Osteoblast (primary cell): ENCODE results near the gene FGFRL1. TPM values are rescaled to one million over a fixed set of nuclear protein-coding genes. Genes with fewer than 3 reads are reported as not detected.

Source experiments
- DNase-seq: peaks from one replicate; pipeline ENCODE4 v3.0.0; 2011; ENCODE audit warnings: low spot score, mixed read lengths; ENCODE audit not compliant: insufficient read length; ENCODE audit errors: missing footprints
- H2AFZ ChIP-seq: 2 replicates; pipeline ENCODE4 v1.6.0; 2011; ENCODE audit warnings: mild to moderate bottlenecking, low read length
- H3K27ac ChIP-seq: 2 replicates; pipeline ENCODE4 v1.5.1; 2011; ENCODE audit warnings: mild to moderate bottlenecking, low read depth, low read length, moderate library complexity
- H3K27me3 ChIP-seq: 2 replicates; pipeline ENCODE4 v1.6.0; 2012; ENCODE audit warnings: mild to moderate bottlenecking, control low read depth, inconsistent platforms, low read length, moderate library complexity; ENCODE audit not compliant: insufficient read depth
- H3K36me3 ChIP-seq: 2 replicates; pipeline ENCODE4 v1.5.1; 2011; ENCODE audit warnings: mild to moderate bottlenecking, low read length, control low read depth, moderate library complexity; ENCODE audit not compliant: insufficient read depth
- H3K4me1 ChIP-seq: 2 replicates; pipeline ENCODE4 v1.5.1; 2011; ENCODE audit warnings: mild to moderate bottlenecking, low read length, control low read depth, moderate library complexity; ENCODE audit not compliant: insufficient read depth
- H3K4me2 ChIP-seq: 2 replicates; pipeline ENCODE4 v1.6.0; 2011; ENCODE audit warnings: mild to moderate bottlenecking, low read length; ENCODE audit not compliant: insufficient read depth
- H3K4me3 ChIP-seq: fragments of 200-600 bp; sonication (generic); 3 replicates; pipeline ENCODE4 v1.5.1; 2012; ENCODE audit warnings: mild to moderate bottlenecking, low read length, inconsistent platforms; ENCODE audit not compliant: insufficient read depth
- H3K79me2 ChIP-seq: 2 replicates; pipeline ENCODE4 v1.6.0; 2012; ENCODE audit warnings: mild to moderate bottlenecking, low read length, control low read depth, inconsistent platforms; ENCODE audit not compliant: insufficient read depth
- H3K9me3 ChIP-seq: 2 replicates; pipeline ENCODE4 v1.5.1; 2011; ENCODE audit warnings: low read depth, low read length, control low read depth
- H4K20me1 ChIP-seq: 2 replicates; pipeline ENCODE4 v1.6.0; 2012; ENCODE audit warnings: mild to moderate bottlenecking, low read length, control low read depth; ENCODE audit not compliant: insufficient read depth
- total RNA-seq: library from RNA; depleted of rRNA; stranded (reverse); fragments of >200 nt; gene quantifications from 2 replicates; pipeline ENCODE4 v1.2.3, GENCODE V29; 2012
- TF ChIP-seq, protein P1 (sequence below): IDR thresholded peaks from 2 replicates; pipeline ENCODE4 v1.5.1; 2011; ENCODE audit warnings: mild to moderate bottlenecking, low read depth, low read length, moderate library complexity; ENCODE audit errors: extremely low read depth

The FGFRL1 gene
- total RNA-seq, 1 donor, result 30.8 TPM

DNA sequence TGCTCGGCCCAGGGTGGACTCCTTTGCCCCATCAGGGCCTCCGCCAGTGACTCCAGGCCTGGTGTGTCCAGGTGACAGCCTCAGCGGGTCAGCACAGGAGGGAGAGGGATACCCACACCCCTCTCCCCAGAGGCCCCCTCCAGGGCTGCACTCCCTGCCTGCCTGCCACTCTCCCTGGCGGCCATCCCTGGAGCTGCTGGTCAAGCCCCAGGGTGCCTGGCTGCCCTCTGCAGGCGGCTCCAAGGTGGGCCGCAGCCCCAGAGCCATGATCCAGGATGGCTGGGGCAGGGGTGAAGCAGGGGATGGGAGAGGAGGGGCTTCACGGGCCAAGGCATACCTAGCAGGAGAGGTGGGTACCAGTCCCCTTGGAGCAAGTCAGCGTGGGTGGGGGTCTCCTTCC lies 3.8 kb downstream of the FGFRL1 start:
- H3K9me3 ChIP-seq, result no peaks in the 10 kb centered on the region
- no peak overlapping the region for H3K27ac ChIP-seq
- no peak overlapping the region for H3K4me3 ChIP-seq
- no peak overlapping the region for H2AFZ ChIP-seq
- peaks cover 9% of the 10 kb centered on the region for H3K4me1 ChIP-seq
- peaks cover 26% of the 10 kb centered on the region for H4K20me1 ChIP-seq
- DNase-seq, result no peak
- H3K27me3 ChIP-seq, result no peaks in the 10 kb centered on the region
- no peak overlapping the region for H3K4me2 ChIP-seq
- H3K36me3 ChIP-seq, result peaks cover 3% of the 10 kb centered on the region
- H3K79me2 ChIP-seq, result no peaks in the 10 kb centered on the region
- TF ChIP-seq, protein P1, sequence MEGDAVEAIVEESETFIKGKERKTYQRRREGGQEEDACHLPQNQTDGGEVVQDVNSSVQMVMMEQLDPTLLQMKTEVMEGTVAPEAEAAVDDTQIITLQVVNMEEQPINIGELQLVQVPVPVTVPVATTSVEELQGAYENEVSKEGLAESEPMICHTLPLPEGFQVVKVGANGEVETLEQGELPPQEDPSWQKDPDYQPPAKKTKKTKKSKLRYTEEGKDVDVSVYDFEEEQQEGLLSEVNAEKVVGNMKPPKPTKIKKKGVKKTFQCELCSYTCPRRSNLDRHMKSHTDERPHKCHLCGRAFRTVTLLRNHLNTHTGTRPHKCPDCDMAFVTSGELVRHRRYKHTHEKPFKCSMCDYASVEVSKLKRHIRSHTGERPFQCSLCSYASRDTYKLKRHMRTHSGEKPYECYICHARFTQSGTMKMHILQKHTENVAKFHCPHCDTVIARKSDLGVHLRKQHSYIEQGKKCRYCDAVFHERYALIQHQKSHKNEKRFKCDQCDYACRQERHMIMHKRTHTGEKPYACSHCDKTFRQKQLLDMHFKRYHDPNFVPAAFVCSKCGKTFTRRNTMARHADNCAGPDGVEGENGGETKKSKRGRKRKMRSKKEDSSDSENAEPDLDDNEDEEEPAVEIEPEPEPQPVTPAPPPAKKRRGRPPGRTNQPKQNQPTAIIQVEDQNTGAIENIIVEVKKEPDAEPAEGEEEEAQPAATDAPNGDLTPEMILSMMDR, result no peak

DNA sequence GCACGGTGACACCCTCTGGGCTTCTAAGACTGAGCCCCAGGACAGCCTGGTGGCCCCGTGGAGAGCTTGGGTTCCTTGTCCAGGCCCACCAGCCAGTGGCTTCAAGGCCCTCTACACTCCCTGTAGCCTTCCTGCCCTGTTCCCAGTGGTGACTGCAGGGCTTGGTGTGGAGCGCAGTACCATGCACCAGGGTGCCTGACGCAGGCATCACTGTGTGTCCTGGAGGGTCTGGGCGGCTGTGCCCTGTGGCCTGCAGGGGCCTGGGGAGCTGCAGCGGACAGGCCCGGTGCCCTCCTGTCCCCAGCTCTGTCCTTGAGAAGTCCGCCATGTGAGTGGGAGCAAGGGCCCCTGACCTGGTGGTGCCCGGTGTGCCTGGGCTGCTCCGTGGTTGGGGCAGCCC lies 4.3 kb downstream of the FGFRL1 start:
- peaks cover 3% of the 10 kb centered on the region for H3K36me3 ChIP-seq
- no peak overlapping the region for H3K4me2 ChIP-seq
- H4K20me1 ChIP-seq, result peaks cover 26% of the 10 kb centered on the region
- no peaks in the 10 kb centered on the region for H3K9me3 ChIP-seq
- no peaks in the 10 kb centered on the region for H3K27me3 ChIP-seq
- H3K27ac ChIP-seq, result no peak overlapping the region
- no peak overlapping the region for H2AFZ ChIP-seq
- H3K79me2 ChIP-seq, result no peaks in the 10 kb centered on the region
- no peak for DNase-seq
- H3K4me1 ChIP-seq, result peaks cover 4% of the 10 kb centered on the region
- H3K4me3 ChIP-seq, result no peak overlapping the region
- TF ChIP-seq, protein P1, result no peak

DNA sequence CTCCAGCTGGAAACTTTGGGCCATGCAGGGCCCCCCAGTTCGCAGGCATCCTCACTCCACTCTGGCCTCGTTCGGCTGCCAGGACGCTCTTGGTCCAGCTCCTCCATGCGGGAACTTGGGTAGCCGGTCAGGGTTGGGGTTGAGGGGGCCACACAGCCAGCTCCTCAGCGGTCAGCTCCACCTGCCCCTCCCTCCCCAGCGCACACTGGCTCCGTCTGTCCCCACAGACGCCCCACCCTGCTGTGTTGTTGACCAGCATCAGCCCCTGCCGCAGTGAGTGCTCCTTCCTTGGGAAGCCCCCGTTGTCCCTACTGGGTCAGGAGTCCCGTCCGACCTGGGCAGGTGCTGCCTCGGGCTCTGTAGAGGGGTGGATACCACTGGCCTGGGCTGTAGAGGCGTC lies 5.8 kb downstream of the FGFRL1 start:
- peaks cover 32% of the 10 kb centered on the region for H4K20me1 ChIP-seq
- H3K9me3 ChIP-seq, result no peaks in the 10 kb centered on the region
- no peaks in the 10 kb centered on the region for H3K27me3 ChIP-seq
- no peak overlapping the region for H3K4me3 ChIP-seq
- H3K4me1 ChIP-seq, result no peaks in the 10 kb centered on the region
- no peak overlapping the region for H3K27ac ChIP-seq
- no peak overlapping the region for H2AFZ ChIP-seq
- H3K79me2 ChIP-seq, result no peaks in the 10 kb centered on the region
- DNase-seq, result no peak
- TF ChIP-seq, protein P1, result no peak
- H3K4me2 ChIP-seq, result no peak overlapping the region
- peaks cover 3% of the 10 kb centered on the region for H3K36me3 ChIP-seq

DNA sequence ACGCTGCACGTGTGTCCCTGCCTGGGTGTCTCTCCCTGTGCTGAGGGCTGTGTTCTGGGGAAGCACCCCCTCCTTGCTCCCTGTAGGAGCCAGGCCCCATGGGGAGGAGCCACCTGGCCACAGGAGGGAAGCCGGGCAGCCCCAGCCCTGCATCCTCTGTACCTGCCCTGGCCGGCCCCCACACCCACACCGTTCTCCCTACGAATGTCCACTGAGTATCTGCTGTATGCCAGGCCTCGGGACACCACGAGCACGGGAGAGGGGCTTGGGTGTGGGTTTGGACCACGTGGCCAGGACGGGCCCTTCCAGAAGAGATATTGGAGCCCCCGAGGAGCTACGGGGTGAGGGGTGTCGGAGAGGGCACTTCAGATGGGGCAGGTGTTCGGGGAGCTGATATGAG lies 6.3 kb downstream of the FGFRL1 start:
- no peaks in the 10 kb centered on the region for H3K4me1 ChIP-seq
- TF ChIP-seq, protein P1, result no peak
- no peaks in the 10 kb centered on the region for H3K9me3 ChIP-seq
- peaks cover 3% of the 10 kb centered on the region for H3K36me3 ChIP-seq
- H3K27ac ChIP-seq, result no peak overlapping the region
- H3K27me3 ChIP-seq, result no peaks in the 10 kb centered on the region
- H3K4me3 ChIP-seq, result no peak overlapping the region
- peaks cover 32% of the 10 kb centered on the region for H4K20me1 ChIP-seq
- H3K79me2 ChIP-seq, result no peaks in the 10 kb centered on the region
- no peak for DNase-seq
- no peak overlapping the region for H2AFZ ChIP-seq
- H3K4me2 ChIP-seq, result no peak overlapping the region
